C4-2B (cell line): ENCODE measurements around the gene PLEKHS1.

Experiments
- ZFX ChIP-seq: fragments of 450-650 bp; IDR thresholded peaks from 2 replicates; pipeline ENCODE4 v1.6.1; 2017
- TF ChIP-seq, protein P1 (sequence below): fragments of 450-650 bp; conservative IDR thresholded peaks from 2 replicates; pipeline ENCODE4 v1.5.1; 2017; ENCODE audit warnings: mild to moderate bottlenecking

DNA sequence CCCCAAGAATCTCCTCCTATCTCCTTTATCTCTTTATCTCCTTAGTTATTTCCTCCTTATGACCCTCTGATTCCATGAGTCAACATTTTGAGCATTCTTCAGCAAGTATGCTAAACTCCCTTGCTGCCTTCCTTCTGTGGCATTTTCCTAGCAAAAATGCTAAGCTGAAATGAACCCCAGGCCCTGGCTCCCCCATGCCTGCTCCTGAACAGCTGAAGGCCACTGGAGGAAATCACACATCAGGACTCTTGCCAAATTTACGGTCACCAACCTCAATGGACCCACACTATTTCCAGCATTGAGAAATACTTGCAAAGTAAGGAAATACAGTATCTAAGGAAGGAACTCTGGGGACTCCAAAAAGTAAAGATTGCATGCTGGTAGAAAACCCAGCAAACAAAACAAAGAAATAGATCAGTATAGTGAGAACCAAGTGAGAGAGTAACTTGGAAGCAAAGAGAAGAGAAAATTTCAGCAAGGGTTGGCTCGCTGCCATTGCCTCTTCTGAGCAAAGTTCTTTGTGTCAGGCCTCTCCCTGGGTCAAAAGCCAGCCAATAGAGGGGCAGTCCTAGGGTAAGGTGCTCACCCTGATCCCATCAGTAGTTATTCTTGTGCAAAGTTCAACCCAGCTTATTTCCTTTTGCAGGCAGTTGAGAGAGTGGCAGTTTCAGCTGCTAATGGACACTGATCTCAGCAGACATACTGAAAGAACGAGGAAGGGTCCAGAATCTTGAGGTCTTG, 5.1 kb upstream of the PLEKHS1 start:
- TF ChIP-seq, protein P1, sequence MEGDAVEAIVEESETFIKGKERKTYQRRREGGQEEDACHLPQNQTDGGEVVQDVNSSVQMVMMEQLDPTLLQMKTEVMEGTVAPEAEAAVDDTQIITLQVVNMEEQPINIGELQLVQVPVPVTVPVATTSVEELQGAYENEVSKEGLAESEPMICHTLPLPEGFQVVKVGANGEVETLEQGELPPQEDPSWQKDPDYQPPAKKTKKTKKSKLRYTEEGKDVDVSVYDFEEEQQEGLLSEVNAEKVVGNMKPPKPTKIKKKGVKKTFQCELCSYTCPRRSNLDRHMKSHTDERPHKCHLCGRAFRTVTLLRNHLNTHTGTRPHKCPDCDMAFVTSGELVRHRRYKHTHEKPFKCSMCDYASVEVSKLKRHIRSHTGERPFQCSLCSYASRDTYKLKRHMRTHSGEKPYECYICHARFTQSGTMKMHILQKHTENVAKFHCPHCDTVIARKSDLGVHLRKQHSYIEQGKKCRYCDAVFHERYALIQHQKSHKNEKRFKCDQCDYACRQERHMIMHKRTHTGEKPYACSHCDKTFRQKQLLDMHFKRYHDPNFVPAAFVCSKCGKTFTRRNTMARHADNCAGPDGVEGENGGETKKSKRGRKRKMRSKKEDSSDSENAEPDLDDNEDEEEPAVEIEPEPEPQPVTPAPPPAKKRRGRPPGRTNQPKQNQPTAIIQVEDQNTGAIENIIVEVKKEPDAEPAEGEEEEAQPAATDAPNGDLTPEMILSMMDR: no peak
- no peak for TF ChIP-seq ZFX
